PFSK-1 (cell line): ENCODE results near the gene SFI1.

Source experiments
- SIN3A ChIP-seq: IDR thresholded peaks from 2 replicates; pipeline ENCODE4 v1.6.1; 2012; ENCODE audit warnings: mild to moderate bottlenecking, low read length, moderate library complexity, borderline replicate concordance; ENCODE audit not compliant: insufficient read depth
- TF ChIP-seq, protein P1 (sequence below), 2 experiments: IDR thresholded peaks; 2 replicates each; pipeline versions ENCODE4 v1.6.1 to v1.8.0; 2011 to 2012; ENCODE audit warnings: low read depth in 2 of 2, low read length in 2 of 2, control low read depth in 1 of 2, inconsistent platforms in 1 of 2, mild to moderate bottlenecking in 1 of 2, moderate library complexity in 1 of 2; ENCODE audit not compliant: insufficient read depth in 1 of 2

DNA sequence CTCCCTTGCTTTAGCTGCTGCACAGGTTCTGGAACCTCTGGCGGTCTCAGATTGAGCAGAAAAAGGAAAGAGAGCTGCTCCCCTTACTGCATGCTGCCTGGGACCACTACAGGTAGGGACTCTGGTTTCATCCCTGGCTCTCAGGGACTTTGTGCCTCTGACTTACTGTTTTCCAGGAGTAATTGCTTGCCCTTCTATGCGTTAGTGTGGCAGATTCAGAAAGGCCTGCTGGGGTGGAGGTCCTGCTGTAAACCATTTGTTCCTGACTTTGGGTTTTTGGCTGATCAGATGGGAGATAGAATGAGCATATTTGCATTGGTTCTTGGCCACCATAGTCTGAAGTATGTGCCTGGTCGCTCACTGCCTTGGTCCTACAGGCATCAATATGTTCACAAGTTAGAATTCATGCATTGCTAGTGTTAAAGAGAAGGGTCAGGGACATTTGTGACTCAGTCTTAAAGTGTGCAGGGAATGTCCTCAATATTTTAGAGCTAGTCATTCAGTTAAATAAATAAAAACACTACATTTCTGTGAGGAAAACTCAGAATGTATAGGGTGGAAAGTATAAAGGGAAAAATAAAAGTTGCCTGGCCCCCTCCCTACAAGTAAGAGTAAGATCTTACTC, 87.6 kb downstream of the SFI1 start:
- TF ChIP-seq SIN3A = no peak
- TF ChIP-seq, protein P1, sequence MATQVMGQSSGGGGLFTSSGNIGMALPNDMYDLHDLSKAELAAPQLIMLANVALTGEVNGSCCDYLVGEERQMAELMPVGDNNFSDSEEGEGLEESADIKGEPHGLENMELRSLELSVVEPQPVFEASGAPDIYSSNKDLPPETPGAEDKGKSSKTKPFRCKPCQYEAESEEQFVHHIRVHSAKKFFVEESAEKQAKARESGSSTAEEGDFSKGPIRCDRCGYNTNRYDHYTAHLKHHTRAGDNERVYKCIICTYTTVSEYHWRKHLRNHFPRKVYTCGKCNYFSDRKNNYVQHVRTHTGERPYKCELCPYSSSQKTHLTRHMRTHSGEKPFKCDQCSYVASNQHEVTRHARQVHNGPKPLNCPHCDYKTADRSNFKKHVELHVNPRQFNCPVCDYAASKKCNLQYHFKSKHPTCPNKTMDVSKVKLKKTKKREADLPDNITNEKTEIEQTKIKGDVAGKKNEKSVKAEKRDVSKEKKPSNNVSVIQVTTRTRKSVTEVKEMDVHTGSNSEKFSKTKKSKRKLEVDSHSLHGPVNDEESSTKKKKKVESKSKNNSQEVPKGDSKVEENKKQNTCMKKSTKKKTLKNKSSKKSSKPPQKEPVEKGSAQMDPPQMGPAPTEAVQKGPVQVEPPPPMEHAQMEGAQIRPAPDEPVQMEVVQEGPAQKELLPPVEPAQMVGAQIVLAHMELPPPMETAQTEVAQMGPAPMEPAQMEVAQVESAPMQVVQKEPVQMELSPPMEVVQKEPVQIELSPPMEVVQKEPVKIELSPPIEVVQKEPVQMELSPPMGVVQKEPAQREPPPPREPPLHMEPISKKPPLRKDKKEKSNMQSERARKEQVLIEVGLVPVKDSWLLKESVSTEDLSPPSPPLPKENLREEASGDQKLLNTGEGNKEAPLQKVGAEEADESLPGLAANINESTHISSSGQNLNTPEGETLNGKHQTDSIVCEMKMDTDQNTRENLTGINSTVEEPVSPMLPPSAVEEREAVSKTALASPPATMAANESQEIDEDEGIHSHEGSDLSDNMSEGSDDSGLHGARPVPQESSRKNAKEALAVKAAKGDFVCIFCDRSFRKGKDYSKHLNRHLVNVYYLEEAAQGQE (IDR thresholded peaks at IDR 0.05; ENCODE audit: insufficient read depth in 1 of 2, low read depth in 2 of 2, low read length in 2 of 2) = no peak
